NB4 (cell line): Measurements from ENCODE around the gene HLA-DOA.

Experiments
- POLR2A ChIP-seq: IDR thresholded peaks from 2 replicates; pipeline ENCODE4 v1.6.1; 2011; ENCODE audit warnings: mild to moderate bottlenecking; ENCODE audit not compliant: insufficient read length; ENCODE audit errors: extremely low read depth
- TF ChIP-seq, protein P1 (sequence below): IDR thresholded peaks from one replicate; pipeline ENCODE4 v1.5.1; 2012; ENCODE audit warnings: low read depth, low read length
- TF ChIP-seq, protein P2 (sequence below): IDR thresholded peaks from 2 replicates; pipeline ENCODE4 v1.6.1; 2011; ENCODE audit warnings: low read depth, low read length

DNA sequence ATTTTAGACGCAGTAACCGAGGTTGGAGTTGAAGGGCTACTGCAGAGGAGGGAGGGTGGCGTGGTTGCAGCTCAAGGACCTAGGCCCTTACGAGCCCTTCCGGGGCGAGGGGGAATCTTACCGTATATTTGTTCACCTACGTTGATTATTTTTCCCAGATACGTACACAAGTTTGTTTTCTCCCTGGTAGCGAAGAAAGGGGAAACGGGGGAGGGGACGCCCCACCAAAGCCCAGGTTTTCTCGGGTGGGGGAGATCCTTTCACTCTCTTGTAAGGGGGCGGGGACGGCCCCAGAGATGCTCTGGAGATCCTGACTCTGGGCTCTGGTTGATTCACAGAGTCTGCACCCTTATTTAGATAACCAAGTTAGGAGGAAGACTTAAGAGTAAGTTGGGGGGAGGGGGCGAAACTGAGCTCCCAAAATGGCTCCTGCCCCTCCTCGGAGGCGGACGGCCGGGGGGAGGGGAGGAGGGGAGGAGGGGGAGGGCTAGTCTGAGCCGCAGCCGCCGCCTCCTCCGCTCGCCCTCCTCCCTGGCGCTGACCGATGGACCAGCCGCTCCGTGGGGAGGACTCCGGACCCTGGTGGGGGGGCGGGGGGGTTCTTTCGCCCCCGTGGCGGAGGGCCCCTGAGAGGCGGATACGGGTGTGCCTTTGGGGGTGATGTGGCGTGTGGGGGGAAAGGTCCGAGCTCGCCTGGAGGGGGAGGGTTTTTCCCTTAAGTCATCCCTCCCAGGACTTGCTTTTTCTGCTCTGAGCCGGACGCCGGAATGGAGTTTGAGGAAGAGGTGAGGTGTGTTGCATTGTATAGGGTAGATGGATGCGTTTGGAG is 38.8 kb downstream of the HLA-DOA start:
- TF ChIP-seq, protein P1, sequence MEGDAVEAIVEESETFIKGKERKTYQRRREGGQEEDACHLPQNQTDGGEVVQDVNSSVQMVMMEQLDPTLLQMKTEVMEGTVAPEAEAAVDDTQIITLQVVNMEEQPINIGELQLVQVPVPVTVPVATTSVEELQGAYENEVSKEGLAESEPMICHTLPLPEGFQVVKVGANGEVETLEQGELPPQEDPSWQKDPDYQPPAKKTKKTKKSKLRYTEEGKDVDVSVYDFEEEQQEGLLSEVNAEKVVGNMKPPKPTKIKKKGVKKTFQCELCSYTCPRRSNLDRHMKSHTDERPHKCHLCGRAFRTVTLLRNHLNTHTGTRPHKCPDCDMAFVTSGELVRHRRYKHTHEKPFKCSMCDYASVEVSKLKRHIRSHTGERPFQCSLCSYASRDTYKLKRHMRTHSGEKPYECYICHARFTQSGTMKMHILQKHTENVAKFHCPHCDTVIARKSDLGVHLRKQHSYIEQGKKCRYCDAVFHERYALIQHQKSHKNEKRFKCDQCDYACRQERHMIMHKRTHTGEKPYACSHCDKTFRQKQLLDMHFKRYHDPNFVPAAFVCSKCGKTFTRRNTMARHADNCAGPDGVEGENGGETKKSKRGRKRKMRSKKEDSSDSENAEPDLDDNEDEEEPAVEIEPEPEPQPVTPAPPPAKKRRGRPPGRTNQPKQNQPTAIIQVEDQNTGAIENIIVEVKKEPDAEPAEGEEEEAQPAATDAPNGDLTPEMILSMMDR: no peak
- TF ChIP-seq POLR2A: no peak
- TF ChIP-seq, protein P2, sequence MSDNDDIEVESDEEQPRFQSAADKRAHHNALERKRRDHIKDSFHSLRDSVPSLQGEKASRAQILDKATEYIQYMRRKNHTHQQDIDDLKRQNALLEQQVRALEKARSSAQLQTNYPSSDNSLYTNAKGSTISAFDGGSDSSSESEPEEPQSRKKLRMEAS: no peak
